Neural progenitor cell (in vitro differentiated cells): ENCODE measurements around the gene F2RL1. TPM values are rescaled to one million over a fixed set of nuclear protein-coding genes. Genes with fewer than 3 reads are reported as not detected.

Experiments used
- DNase-seq: peaks from one replicate; pipeline ENCODE4 v3.0.0-alpha.2; 2016; ENCODE audit warnings: low spot score
- H2AFZ ChIP-seq: fragments of 200-600 bp; sonication (generic); replicated peaks from 2 replicates; pipeline ENCODE4 v1.6.1; 2016; ENCODE audit warnings: antibody characterized with exemption
- H3F3A ChIP-seq: fragments of 200-600 bp; sonication (generic); 2 replicates; pipeline ENCODE4 v1.6.1; 2016; ENCODE audit warnings: antibody characterized with exemption, low read depth
- H3K27ac ChIP-seq: fragments of 200-600 bp; sonication (generic); 2 replicates; pipeline ENCODE4 v1.5.1; 2016; ENCODE audit warnings: mild to moderate bottlenecking
- H3K27me3 ChIP-seq: fragments of 200-600 bp; sonication (generic); 2 replicates; pipeline ENCODE4 v1.6.1; 2016; ENCODE audit warnings: mild to moderate bottlenecking, moderate library complexity
- H3K36me3 ChIP-seq: fragments of 200-600 bp; sonication (generic); 2 replicates; pipeline ENCODE4 v1.5.1; 2016
- H3K4me1 ChIP-seq: fragments of 200-600 bp; sonication (generic); 2 replicates; pipeline ENCODE4 v1.6.1; 2016; ENCODE audit warnings: mixed run types
- H3K4me2 ChIP-seq: fragments of 200-600 bp; sonication (generic); 2 replicates; pipeline ENCODE4 v1.6.1; 2016
- H3K4me3 ChIP-seq: fragments of 200-600 bp; sonication (generic); 2 replicates; pipeline ENCODE4 v1.5.1; 2016
- H3K79me2 ChIP-seq: fragments of 200-600 bp; sonication (generic); 2 replicates; pipeline ENCODE4 v1.6.1; 2016; ENCODE audit warnings: low read depth
- H3K9ac ChIP-seq: fragments of 200-600 bp; sonication (generic); 2 replicates; pipeline ENCODE4 v1.6.1; 2016
- H3K9me3 ChIP-seq: fragments of 200-600 bp; sonication (generic); 2 replicates; pipeline ENCODE4 v1.5.1; 2016; ENCODE audit warnings: low read depth
- H4K20me1 ChIP-seq: fragments of 200-600 bp; sonication (generic); 2 replicates; pipeline ENCODE4 v1.6.1; 2016; ENCODE audit warnings: low read depth
- H3K27ac Mint-ChIP-seq: 3 replicates; pipeline ENCODE4 v1.8.0; 2021; ENCODE audit warnings: mixed read lengths
- H3K27me3 Mint-ChIP-seq: 2 replicates; pipeline ENCODE4 v1.8.0; 2022; ENCODE audit warnings: low read depth, mild to moderate bottlenecking, inconsistent platforms, moderate library complexity, mixed read lengths; ENCODE audit not compliant: insufficient read depth
- H3K36me3 Mint-ChIP-seq: 3 replicates; pipeline ENCODE4 v1.8.0; 2021; ENCODE audit warnings: mixed read lengths
- H3K4me1 Mint-ChIP-seq: 3 replicates; pipeline ENCODE4 v1.8.0; 2021; ENCODE audit warnings: mixed read lengths
- H3K4me3 Mint-ChIP-seq: 3 replicates; pipeline ENCODE4 v1.8.0; 2021; ENCODE audit warnings: mild to moderate bottlenecking, moderate library complexity, mixed read lengths
- H3K9me3 Mint-ChIP-seq: 3 replicates; pipeline ENCODE4 v1.8.0; 2020; ENCODE audit warnings: mixed read lengths
- EZH2 ChIP-seq: fragments of 200-600 bp; sonication (generic); IDR thresholded peaks from 2 replicates; pipeline ENCODE4 v1.6.1; 2017; ENCODE audit warnings: antibody characterized with exemption, mild to moderate bottlenecking, moderate library complexity
- EZH2phosphoT487 ChIP-seq: fragments of 200-600 bp; sonication (generic); IDR thresholded peaks from 2 replicates; pipeline ENCODE4 v1.6.1; 2017; ENCODE audit warnings: antibody characterized with exemption
- total RNA-seq: library from RNA; depleted of rRNA; stranded (reverse); fragments of >200 nt; gene quantifications from 2 replicates; pipeline ENCODE4 v1.2.3, GENCODE V29; 2015; ENCODE audit warnings: low replicate concordance
- TF ChIP-seq, protein P1 (sequence below): fragments of 200-600 bp; sonication (generic); IDR thresholded peaks from 2 replicates; pipeline ENCODE4 v1.5.1; 2017; ENCODE audit warnings: antibody characterized with exemption, mild to moderate bottlenecking

The F2RL1 gene
- total RNA-seq, 1 donor from 2014 or later = 9.3 TPM

DNA sequence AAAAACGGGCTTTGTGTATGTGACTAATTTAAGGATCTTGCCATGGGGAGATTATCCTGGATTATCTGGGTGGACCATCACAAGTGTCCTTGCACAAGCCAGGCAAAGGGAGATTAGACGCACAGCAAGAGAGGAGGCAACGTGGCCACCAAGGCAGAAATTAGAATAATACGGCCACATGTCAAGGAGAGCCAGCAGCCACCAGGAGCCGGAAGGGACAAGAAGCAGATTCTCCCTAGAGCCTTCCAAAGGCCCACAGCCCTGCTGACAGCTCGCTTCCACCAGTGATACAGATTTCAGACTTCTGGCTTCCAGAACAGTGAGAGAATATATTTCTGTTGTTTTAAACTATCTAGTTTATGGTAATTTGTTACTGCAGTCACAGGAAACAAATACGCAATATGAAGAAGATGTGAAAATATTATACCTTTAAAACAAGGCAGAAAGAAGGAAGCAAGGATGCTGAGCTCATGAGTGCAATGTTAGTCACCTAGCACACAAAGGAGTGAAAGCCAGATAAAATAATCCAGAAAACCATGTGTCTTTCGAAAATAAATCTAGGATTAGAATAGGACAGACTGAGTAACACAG is 28.7 kb upstream of the F2RL1 start:
- H2AFZ ChIP-seq = no peak overlapping the region
- H3K27ac ChIP-seq = no peak overlapping the region
- no peak for TF ChIP-seq EZH2phosphoT487
- TF ChIP-seq EZH2 = no peak
- TF ChIP-seq, protein P1, sequence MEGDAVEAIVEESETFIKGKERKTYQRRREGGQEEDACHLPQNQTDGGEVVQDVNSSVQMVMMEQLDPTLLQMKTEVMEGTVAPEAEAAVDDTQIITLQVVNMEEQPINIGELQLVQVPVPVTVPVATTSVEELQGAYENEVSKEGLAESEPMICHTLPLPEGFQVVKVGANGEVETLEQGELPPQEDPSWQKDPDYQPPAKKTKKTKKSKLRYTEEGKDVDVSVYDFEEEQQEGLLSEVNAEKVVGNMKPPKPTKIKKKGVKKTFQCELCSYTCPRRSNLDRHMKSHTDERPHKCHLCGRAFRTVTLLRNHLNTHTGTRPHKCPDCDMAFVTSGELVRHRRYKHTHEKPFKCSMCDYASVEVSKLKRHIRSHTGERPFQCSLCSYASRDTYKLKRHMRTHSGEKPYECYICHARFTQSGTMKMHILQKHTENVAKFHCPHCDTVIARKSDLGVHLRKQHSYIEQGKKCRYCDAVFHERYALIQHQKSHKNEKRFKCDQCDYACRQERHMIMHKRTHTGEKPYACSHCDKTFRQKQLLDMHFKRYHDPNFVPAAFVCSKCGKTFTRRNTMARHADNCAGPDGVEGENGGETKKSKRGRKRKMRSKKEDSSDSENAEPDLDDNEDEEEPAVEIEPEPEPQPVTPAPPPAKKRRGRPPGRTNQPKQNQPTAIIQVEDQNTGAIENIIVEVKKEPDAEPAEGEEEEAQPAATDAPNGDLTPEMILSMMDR = no peak
- H3K27me3 ChIP-seq = no peaks in the 10 kb centered on the region
- no peaks in the 10 kb centered on the region for H3K36me3 Mint-ChIP-seq
- H3K4me2 ChIP-seq = no peak overlapping the region
- H3K4me3 Mint-ChIP-seq = no peak overlapping the region
- no peak overlapping the region for H3K4me3 ChIP-seq
- H3K27ac Mint-ChIP-seq = no peak overlapping the region
- no peaks in the 10 kb centered on the region for H3F3A ChIP-seq
- H3K4me1 ChIP-seq = no peaks in the 10 kb centered on the region
- H3K79me2 ChIP-seq = no peaks in the 10 kb centered on the region
- H3K36me3 ChIP-seq = no peaks in the 10 kb centered on the region
- peaks cover 9% of the 10 kb centered on the region for H3K9me3 Mint-ChIP-seq
- H3K9me3 ChIP-seq = no peaks in the 10 kb centered on the region
- peaks cover 6% of the 10 kb centered on the region for H3K27me3 Mint-ChIP-seq
- peaks cover 34% of the 10 kb centered on the region for H3K4me1 Mint-ChIP-seq
- no peaks in the 10 kb centered on the region for H4K20me1 ChIP-seq
- DNase-seq = no peak
- H3K9ac ChIP-seq = no peak overlapping the region

DNA sequence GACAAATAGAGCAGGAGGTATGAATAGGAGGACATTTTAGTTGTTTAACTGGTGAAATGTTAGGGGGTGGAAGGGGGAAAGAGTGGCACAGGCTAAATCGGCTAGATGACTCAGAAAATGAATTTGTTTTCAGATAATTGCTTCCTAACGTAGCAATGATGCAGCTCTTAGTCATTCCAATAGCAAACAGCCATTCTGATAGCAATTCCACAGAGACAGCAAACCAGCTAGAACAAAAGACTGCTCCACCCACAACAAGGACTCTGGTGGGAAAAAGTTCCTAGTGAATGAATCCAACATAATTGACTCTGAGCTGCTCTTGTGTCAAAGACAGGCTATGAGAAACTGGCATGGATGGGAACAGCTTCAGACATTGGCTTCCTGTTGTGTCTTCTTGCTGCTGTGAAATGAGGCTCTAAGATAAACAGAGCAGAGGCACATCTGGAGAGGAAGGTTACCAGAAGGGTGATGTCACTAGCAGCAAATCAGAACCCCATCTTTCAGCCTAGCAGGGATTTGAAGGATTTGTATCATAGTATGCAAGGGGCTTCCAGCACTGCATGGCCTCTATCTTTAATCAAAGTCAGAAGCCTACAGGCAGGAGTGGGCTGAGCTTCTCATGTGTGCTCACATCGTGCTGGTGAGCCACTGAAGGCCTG is 28.1 kb upstream of the F2RL1 start:
- Histone ChIP-seq H3K27me3 (no peaks in the 10 kb centered on the region), H3K4me2 (no peak overlapping the region), H3K27ac (no peak overlapping the region), H4K20me1 (no peaks in the 10 kb centered on the region), H2AFZ (no peak overlapping the region), H3K9ac (no peak overlapping the region), H3F3A (no peaks in the 10 kb centered on the region), H3K4me1 (no peaks in the 10 kb centered on the region), H3K79me2 (no peaks in the 10 kb centered on the region), H3K36me3 (no peaks in the 10 kb centered on the region), H3K4me3 (no peak overlapping the region), H3K9me3 (no peaks in the 10 kb centered on the region)
- TF ChIP-seq EZH2phosphoT487 (no peak), EZH2 (no peak)
- TF ChIP-seq, protein P1 = no peak
- Mint-ChIP-seq H3K27ac (peak overlapping the region; percentile 60), H3K4me1 (peaks cover 29% of the 10 kb centered on the region), H3K27me3 (peaks cover 3% of the 10 kb centered on the region), H3K36me3 (no peaks in the 10 kb centered on the region), H3K9me3 (peaks cover 9% of the 10 kb centered on the region), H3K4me3 (no peak overlapping the region)
- DNase-seq = no peak

DNA sequence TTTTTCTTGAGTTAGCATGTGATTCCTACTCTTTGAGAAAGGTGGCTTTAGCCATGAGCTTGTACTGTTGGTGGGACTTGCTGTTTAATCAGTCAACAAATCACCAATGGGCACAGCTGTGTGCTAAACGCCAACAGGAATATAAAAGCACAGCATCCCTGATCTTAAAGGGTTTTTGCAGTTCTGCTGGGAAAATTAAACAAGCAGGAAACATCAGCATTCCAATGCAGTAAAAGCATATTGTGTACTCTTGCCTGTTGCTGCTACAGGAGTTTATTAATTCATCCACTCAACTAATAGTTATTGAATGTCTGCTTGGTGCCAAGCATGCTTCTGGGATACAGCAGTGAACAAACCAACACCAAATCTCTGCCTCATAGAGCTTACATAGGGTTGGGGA is 27.4 kb upstream of the F2RL1 start:
- H4K20me1 ChIP-seq = no peaks in the 10 kb centered on the region
- H3F3A ChIP-seq = no peaks in the 10 kb centered on the region
- no peaks in the 10 kb centered on the region for H3K36me3 Mint-ChIP-seq
- DNase-seq = no peak
- H3K27me3 ChIP-seq = no peaks in the 10 kb centered on the region
- no peaks in the 10 kb centered on the region for H3K9me3 ChIP-seq
- peaks cover 9% of the 10 kb centered on the region for H3K9me3 Mint-ChIP-seq
- no peak overlapping the region for H3K27ac Mint-ChIP-seq
- no peaks in the 10 kb centered on the region for H3K79me2 ChIP-seq
- no peaks in the 10 kb centered on the region for H3K36me3 ChIP-seq
- H3K4me1 Mint-ChIP-seq = peaks cover 29% of the 10 kb centered on the region
- peaks cover 3% of the 10 kb centered on the region for H3K27me3 Mint-ChIP-seq
- peak overlapping the region; percentile 42 for H3K4me3 Mint-ChIP-seq
- H3K9ac ChIP-seq = no peak overlapping the region
- no peaks in the 10 kb centered on the region for H3K4me1 ChIP-seq
- no peak overlapping the region for H3K27ac ChIP-seq
- no peak overlapping the region for H3K4me2 ChIP-seq
- no peak overlapping the region for H2AFZ ChIP-seq
- no peak overlapping the region for H3K4me3 ChIP-seq
- TF ChIP-seq EZH2phosphoT487 = no peak
- no peak for TF ChIP-seq EZH2
- TF ChIP-seq, protein P1 = no peak
